ENCODE results near the gene TEX52. TPM values are rescaled to one million over a fixed set of nuclear protein-coding genes. Genes with fewer than 3 reads are reported as not detected.
A peak's percentile ranks its signal among the peaks of the same experiment; 100 is the strongest.

The TEX52 gene
- total RNA-seq, 1 donor from 2014 or later: not detected

DNA sequence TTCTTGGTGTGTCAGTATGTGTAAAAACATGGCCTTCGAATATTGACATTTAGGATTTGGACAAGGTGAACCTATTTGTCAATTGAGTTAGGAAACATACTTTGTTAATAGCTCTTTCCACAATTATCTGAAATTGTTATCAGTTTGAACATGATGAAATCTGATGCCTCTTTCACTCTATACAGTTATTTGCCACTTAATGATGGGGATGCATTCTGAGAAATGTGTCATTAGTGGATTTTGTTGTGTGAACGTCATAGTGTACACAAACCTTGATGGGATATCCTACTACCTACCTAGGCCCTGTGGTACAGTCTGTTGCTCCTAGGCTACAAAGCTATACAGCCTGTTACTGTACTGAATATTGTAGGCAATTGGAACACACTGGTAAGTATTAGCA, 38.7 kb upstream of the TEX52 start:
- no peaks in the 10 kb centered on the region for H3K36me3 Mint-ChIP-seq (ENCODE audit: low read depth, unreplicated experiment)
- no peak overlapping the region for H3K27ac Mint-ChIP-seq (ENCODE audit: unreplicated experiment)
- TF ChIP-seq CTCF (IDR thresholded peaks at IDR 0.05; ENCODE audit: unreplicated experiment): no peak
- peaks cover 7% of the 10 kb centered on the region for H3K27me3 Mint-ChIP-seq (ENCODE audit: unreplicated experiment)
- no peak for DNase-seq (ENCODE audit: low spot score)
- H3K4me1 Mint-ChIP-seq (ENCODE audit: unreplicated experiment): peaks cover 9% of the 10 kb centered on the region
- no peak overlapping the region for H3K4me3 Mint-ChIP-seq (ENCODE audit: unreplicated experiment)
- no peaks in the 10 kb centered on the region for H3K9me3 Mint-ChIP-seq (ENCODE audit: unreplicated experiment)

DNA sequence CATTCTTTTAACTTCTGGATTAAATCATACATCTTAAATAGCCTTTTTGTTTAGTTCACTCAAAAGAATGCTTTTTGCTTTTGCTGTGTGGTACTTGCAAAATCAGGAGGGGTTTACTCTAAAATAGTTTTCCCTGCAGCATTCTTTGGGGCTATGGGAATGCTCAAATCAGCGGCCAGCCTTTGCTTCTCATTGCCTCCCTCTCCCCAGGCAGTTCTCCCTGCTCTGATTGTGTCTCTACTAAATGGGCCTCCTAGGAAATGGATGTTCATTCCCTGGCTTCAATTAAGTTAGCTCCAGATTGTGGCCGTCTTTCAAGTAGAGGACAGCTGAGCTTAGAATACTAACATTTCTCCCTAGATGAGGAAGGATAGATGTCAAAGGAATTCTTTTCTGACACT, 38.2 kb upstream of the TEX52 start:
- no peak overlapping the region for H3K27ac Mint-ChIP-seq (ENCODE audit: unreplicated experiment)

DNA sequence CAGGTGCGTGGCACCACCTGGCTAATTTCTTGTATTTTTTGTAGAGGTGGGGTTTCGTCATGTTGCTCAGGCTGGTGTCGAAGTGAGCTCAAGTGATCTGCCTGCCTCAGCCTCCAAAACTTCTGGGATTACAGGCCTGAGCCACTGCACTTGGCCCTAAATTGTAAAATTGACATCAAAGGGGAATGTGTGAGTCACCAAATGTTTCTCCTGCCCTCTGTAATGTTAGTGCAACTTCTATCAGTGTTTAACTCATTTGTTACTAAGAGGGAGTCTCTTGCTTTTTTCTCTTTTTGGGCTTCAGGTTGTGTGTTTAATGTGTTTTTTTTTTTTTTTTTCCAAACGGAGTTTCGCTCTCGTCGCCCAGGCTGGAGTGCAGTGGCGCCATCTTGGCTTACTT, 36.2 kb upstream of the TEX52 start:
- TF ChIP-seq CTCF (IDR thresholded peaks at IDR 0.05; ENCODE audit: unreplicated experiment): no peak
- Mint-ChIP-seq H3K27me3 (ENCODE audit: unreplicated experiment) (peaks cover 11% of the 10 kb centered on the region), H3K27ac (ENCODE audit: unreplicated experiment) (no peak overlapping the region), H3K4me3 (ENCODE audit: unreplicated experiment) (peak overlapping the region; percentile 11), H3K4me1 (ENCODE audit: unreplicated experiment) (peaks cover 15% of the 10 kb centered on the region), H3K36me3 (ENCODE audit: low read depth, unreplicated experiment) (peaks cover 2% of the 10 kb centered on the region), H3K9me3 (ENCODE audit: unreplicated experiment) (no peaks in the 10 kb centered on the region)
- no peak for DNase-seq (ENCODE audit: low spot score)

More for the DNA sequence above, 38.2 kb upstream of the TEX52 start:
- no peak for TF ChIP-seq CTCF (IDR thresholded peaks at IDR 0.05; ENCODE audit: unreplicated experiment)
- peaks cover 10% of the 10 kb centered on the region for H3K27me3 Mint-ChIP-seq (ENCODE audit: unreplicated experiment)
- H3K4me3 Mint-ChIP-seq (ENCODE audit: unreplicated experiment): no peak overlapping the region
- peaks cover 11% of the 10 kb centered on the region for H3K4me1 Mint-ChIP-seq (ENCODE audit: unreplicated experiment)
- DNase-seq (ENCODE audit: low spot score): no peak
- no peaks in the 10 kb centered on the region for H3K9me3 Mint-ChIP-seq (ENCODE audit: unreplicated experiment)
- H3K36me3 Mint-ChIP-seq (ENCODE audit: low read depth, unreplicated experiment): no peaks in the 10 kb centered on the region

DNA sequence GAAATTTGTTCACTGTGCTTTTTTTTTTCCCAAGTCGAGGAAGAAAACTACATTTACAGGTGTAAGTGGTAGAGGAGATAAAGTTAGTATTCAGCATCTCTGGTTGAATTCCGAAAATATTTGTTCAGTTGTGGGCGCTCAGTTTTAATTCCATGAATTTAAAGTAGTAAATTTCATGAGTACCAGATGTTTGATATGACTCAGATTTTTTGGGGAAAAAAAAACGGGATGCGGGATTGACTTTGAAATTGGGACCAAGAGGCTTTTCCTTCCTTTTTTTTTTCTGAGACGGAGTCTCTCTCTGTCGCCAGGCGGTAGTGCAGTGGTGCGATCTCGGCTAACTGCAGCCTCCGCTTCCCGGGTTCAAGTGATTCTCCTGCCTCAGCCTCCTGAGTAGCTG, 35.4 kb upstream of the TEX52 start:
- DNase-seq (ENCODE audit: low spot score): no peak
- H3K9me3 Mint-ChIP-seq (ENCODE audit: unreplicated experiment): no peaks in the 10 kb centered on the region
- H3K36me3 Mint-ChIP-seq (ENCODE audit: low read depth, unreplicated experiment): peaks cover 7% of the 10 kb centered on the region
- peaks cover 11% of the 10 kb centered on the region for H3K27me3 Mint-ChIP-seq (ENCODE audit: unreplicated experiment)
- H3K4me1 Mint-ChIP-seq (ENCODE audit: unreplicated experiment): peaks cover 15% of the 10 kb centered on the region
- H3K4me3 Mint-ChIP-seq (ENCODE audit: unreplicated experiment): peak overlapping the region; percentile 99
- no peak for TF ChIP-seq CTCF (IDR thresholded peaks at IDR 0.05; ENCODE audit: unreplicated experiment)
- peak overlapping the region; percentile 96 for H3K27ac Mint-ChIP-seq (ENCODE audit: unreplicated experiment)

DNA sequence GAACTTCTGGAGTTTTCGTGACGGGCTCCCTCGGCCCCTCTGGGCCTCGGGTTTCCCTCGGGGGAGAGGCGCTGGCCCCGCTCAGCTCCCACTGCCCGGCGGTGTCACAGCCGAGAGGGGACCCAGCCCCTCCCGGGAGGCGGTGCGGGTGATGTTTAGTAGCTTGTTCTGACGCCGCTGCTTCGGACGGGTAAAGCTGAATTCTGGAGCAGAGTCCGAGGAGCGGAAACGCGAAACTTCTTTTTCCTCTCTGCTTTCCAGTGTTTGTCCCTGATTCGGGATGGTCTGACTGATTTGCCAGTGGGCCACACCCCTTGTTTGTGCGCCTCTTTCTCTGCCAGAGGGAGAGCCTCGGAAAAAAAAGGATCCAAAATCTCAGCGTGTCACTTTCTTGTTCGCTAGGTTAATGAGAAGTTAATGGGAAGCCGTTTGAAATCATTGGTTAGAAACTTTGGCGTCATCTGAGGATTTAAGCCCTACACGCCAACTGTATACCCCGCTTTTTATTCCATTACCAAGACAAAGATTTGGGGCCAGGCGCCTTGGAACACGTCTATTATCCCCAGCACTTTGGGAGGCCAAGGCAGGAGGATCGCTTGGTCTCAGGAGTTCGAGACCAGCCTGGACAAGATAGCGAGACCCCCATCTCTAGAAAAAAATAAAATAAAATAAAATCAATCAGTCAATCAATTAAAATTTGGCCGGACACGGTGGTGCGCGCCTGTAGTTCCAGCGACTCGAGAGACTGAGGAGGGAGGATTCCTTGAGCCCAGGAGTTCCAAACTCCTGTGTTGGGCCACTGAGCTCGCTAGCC, 34.6 kb upstream of the TEX52 start:
- Mint-ChIP-seq H3K36me3 (ENCODE audit: low read depth, unreplicated experiment) (peaks cover 7% of the 10 kb centered on the region), H3K4me1 (ENCODE audit: unreplicated experiment) (peaks cover 15% of the 10 kb centered on the region), H3K9me3 (ENCODE audit: unreplicated experiment) (no peaks in the 10 kb centered on the region), H3K27me3 (ENCODE audit: unreplicated experiment) (peaks cover 11% of the 10 kb centered on the region), H3K4me3 (ENCODE audit: unreplicated experiment) (peak overlapping the region; percentile 99), H3K27ac (ENCODE audit: unreplicated experiment) (peak overlapping the region; percentile 96)
- TF ChIP-seq CTCF (IDR thresholded peaks at IDR 0.05; ENCODE audit: unreplicated experiment): no peak
- DNase-seq (ENCODE audit: low spot score): peak; percentile 68

All from endothelial cell (in vitro differentiated cells).